CD4-positive, alpha-beta memory T cell (primary cell): Measurements from ENCODE around the gene TBL2. TPM values are rescaled to one million over a fixed set of nuclear protein-coding genes. Genes with fewer than 3 reads are reported as not detected.
"Not testable (repeated sequence)": the region's sequence is repeated elsewhere in the genome, so short reads cannot be mapped to it uniquely, and the experiment has no call there.

Experiments used
- CTCF ChIA-PET: fragments of 350-600 bp; sonication (Branson Sonifier 250); formaldehyde crosslinking; loops from one replicate; lab custom pipeline; 2021; ENCODE audit warnings: inconsistent platforms; ENCODE audit not compliant: partially characterized antibody; lab: Charles Lee
- POLR2A ChIA-PET: fragments of 350-600 bp; sonication (Branson Sonifier 250); formaldehyde crosslinking; loops from one replicate; lab custom pipeline; 2021; ENCODE audit not compliant: partially characterized antibody; lab: Charles Lee
- DNase-seq, 5 donors: peaks; one replicate each; pipeline versions ENCODE4 v3.0.0 to v3.0.0-alpha.2; 2020 to 2022; ENCODE audit warnings: mixed read lengths in 1 of 5
- H3K27ac ChIP-seq: one replicate; pipeline ENCODE4 v1.7.0; 2013; ENCODE audit warnings: low read depth, low read length
- H3K27me3 ChIP-seq: 2 replicates; pipeline ENCODE4 v1.7.0; 2013; ENCODE audit warnings: mild to moderate bottlenecking, low read length, moderate library complexity; ENCODE audit not compliant: insufficient read depth
- H3K36me3 ChIP-seq: 2 replicates; pipeline ENCODE4 v1.7.0; 2013; ENCODE audit warnings: mild to moderate bottlenecking, low read length, moderate library complexity; ENCODE audit not compliant: insufficient read depth
- H3K4me1 ChIP-seq: 2 replicates; pipeline ENCODE4 v1.7.0; 2013; ENCODE audit warnings: mild to moderate bottlenecking, low read length, moderate library complexity; ENCODE audit not compliant: insufficient read depth
- H3K4me3 ChIP-seq, 2 donors: one replicate each; pipeline ENCODE4 v1.7.0; 2013; ENCODE audit warnings: low read length in 2 of 2, mild to moderate bottlenecking in 1 of 2
- H3K9me3 ChIP-seq, 2 donors: one replicate each; pipeline ENCODE4 v1.7.0; 2013; ENCODE audit warnings: low read length in 2 of 2, control low read depth in 1 of 2; ENCODE audit not compliant: control insufficient read depth in 1 of 2
- H3K27ac Mint-ChIP-seq, 7 donors: one replicate each; pipeline ENCODE4 v1.8.0; 2020 to 2021; ENCODE audit warnings: mixed read lengths in 7 of 7, mild to moderate bottlenecking in 6 of 7, inconsistent platforms in 3 of 7, moderate library complexity in 3 of 7
- H3K27me3 Mint-ChIP-seq, 2 donors: one replicate each; pipeline ENCODE4 v1.8.0; 2020 to 2021; ENCODE audit warnings: mixed read lengths in 2 of 2
- H3K36me3 Mint-ChIP-seq, 2 donors: one replicate each; pipeline ENCODE4 v1.8.0; 2020 to 2021; ENCODE audit warnings: mixed read lengths in 2 of 2, inconsistent platforms in 1 of 2, mild to moderate bottlenecking in 1 of 2
- H3K4me1 Mint-ChIP-seq, 4 donors: one replicate each; pipeline ENCODE4 v1.8.0; 2020 to 2021; ENCODE audit warnings: mixed read lengths in 4 of 4, mild to moderate bottlenecking in 1 of 4
- H3K4me3 Mint-ChIP-seq, 8 donors: one replicate each; pipeline ENCODE4 v1.8.0; 2020 to 2021; ENCODE audit warnings: mixed read lengths in 8 of 8, mild to moderate bottlenecking in 7 of 8, moderate library complexity in 6 of 8, inconsistent platforms in 3 of 8
- H3K9me3 Mint-ChIP-seq, 8 donors: one replicate each; pipeline ENCODE4 v1.8.0; 2020 to 2021; ENCODE audit warnings: mixed read lengths in 8 of 8, mild to moderate bottlenecking in 5 of 8, inconsistent platforms in 3 of 8, moderate library complexity in 1 of 8
- intact Hi-C: fragments of 100-400 bp; cut with micrococcal nuclease; formaldehyde crosslinking; loops from one replicate; pipeline ENCODE4 v1.15.1; 2023
- polyA plus RNA-seq, 2 donors: library from polyadenylated mRNA; unstranded; fragments of 300-500 nt; fragmentation: Illumina TruSeq; gene quantifications; one replicate each; pipeline ENCODE4 v1.2.3, GENCODE V29; 2021
- total RNA-seq, 2 experiments: library from RNA; stranded (reverse); gene quantifications; one replicate each; pipeline ENCODE4 v1.2.3, GENCODE V29; 2021

Gene TBL2
- total and polyA plus RNA-seq, 4 experiments from 2014 or later: 15.6 to 47.5 (median 32.9) TPM

DNA sequence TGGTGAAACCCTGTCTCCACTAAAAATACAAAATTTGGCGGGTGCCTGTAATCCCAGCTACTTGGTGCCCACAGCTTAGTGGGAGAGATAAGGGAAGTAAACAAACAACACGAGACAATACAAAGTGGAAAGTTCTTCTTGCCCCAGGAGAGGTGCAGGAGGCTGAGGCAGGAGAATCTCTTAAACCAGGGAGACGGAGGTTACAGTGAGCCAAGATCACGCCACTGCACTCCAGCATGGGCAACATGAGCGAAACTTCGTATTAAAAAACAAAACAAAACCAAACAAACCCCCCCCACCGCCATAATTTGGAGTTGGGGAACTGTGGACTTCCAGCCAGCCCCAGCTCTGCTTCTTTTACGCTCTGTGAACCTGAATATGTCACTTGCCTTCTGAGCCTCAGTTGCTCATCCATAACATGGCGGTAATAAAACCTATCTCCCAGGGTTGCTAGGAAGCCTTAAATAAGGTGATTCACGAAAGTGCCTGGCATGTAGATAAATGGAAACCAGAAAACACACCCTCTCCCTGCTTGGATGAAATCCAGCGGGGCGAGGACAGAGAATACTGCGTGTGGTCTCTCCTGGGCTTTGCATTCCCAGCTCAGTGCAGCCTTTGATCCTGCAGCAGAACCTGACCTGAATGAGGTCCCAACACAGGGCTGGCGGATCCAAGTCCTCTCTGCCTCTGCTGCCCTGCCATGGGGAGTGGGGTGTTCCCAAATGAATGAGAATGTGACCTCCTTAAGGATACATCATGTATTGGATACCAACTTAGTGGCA, 35.8 kb upstream of the TBL2 start:
- H3K27ac Mint-ChIP-seq: no peak overlapping the region
- H3K27me3 ChIP-seq: no peaks in the 10 kb centered on the region
- no peaks in the 10 kb centered on the region for H3K9me3 ChIP-seq
- no peak overlapping the region for H3K4me3 ChIP-seq
- peaks cover 14 to 18% of the 10 kb centered on the region in 2 donors for H3K27me3 Mint-ChIP-seq
- peaks cover 0 to 1% (median 0%) of the 10 kb centered on the region in 4 donors for H3K4me1 Mint-ChIP-seq
- no peaks in the 10 kb centered on the region for H3K36me3 Mint-ChIP-seq
- POLR2A ChIA-PET: no interaction called here
- no peaks in the 10 kb centered on the region for H3K9me3 Mint-ChIP-seq
- H3K27ac ChIP-seq: no peak overlapping the region
- no peak overlapping the region for H3K4me3 Mint-ChIP-seq
- CTCF ChIA-PET: interaction anchor here (1.0 to 1.2 kb wide), 3 partner anchors 12 to 150 kb away, joined by 3 read pairs; partner anchors contain the start of gene ABHD11
- no peaks in the 10 kb centered on the region for H3K36me3 ChIP-seq
- DNase-seq: no peak
- H3K4me1 ChIP-seq: no peaks in the 10 kb centered on the region
- intact Hi-C loops: no loop called here

DNA sequence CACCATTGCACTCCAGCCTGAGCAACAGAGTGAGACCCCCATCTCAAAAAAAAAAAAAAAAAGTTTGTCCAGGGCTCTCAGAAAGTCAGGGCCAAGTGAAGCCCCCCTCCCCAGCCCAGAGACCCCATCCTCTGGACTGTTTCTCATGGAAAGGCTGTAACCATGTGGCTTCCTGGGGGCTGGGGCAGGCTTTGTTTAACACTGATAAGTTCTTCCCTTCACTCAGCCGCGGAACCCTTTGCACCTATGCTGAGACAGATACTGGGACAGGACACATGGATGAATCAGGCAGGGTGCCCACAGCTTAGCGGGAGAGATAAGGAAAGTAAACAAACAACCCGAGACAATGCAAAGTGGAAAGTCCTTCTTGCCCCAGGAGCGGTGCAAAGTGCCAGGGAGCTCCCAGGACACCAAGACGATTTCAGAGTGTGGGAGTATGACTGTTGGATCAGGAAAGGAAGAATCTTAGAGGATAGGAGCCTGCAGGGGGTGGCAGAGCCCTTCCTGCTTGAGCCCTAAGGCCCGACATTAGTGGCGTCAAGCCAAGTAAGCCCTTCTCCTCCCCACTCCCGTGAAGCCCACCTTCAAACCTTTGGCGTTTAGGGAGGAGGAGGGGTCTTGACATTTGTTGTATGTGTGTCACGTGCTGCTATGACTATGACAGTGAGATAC, 34.4 kb upstream of the TBL2 start:
- no peaks in the 10 kb centered on the region for H3K4me1 ChIP-seq
- CTCF ChIA-PET: interaction anchor here (0.6 to 1.2 kb wide), 4 partner anchors 8 to 126 kb away, joined by 3 read pairs; partner anchors contain the start of gene ABHD11
- DNase-seq: no peak
- Mint-ChIP-seq H3K27ac (no peak overlapping the region), H3K4me1 (peaks cover 0 to 1% (median 0%) of the 10 kb centered on the region in 4 donors), H3K36me3 (no peaks in the 10 kb centered on the region), H3K9me3 (no peaks in the 10 kb centered on the region), H3K4me3 (no peak overlapping the region), H3K27me3 (peaks cover 14 to 19% of the 10 kb centered on the region in 2 donors)
- no peaks in the 10 kb centered on the region for H3K9me3 ChIP-seq
- intact Hi-C loops: no loop called here
- POLR2A ChIA-PET: no interaction called here
- no peaks in the 10 kb centered on the region for H3K27me3 ChIP-seq
- H3K36me3 ChIP-seq: no peaks in the 10 kb centered on the region
- no peak overlapping the region for H3K4me3 ChIP-seq
- no peak overlapping the region for H3K27ac ChIP-seq

DNA sequence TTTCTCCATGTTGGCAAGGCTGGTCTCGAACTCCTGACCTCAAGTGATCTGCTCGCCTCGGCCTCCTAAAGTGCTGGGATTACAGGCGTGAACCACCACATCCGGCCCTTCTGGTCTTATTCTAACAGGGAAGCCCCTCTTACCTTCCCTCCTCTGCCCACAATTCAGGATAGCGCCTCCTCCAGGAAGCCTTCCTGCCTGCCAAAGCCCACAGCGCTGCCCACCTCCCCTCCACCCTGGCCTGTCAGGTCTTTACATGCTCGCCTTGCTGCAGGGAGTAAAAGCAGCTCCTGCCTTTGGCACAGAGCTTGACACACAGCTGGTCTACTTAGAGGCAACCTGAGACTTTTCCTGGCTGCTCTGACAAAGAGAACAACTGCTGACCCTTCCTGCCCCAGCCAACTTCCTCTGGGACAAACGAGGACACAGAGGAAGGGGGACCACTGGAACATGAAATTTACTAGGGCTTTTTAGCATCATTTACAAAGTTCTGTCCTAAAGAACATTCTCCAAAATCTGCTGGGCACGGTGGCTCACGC, 32.7 kb upstream of the TBL2 start:
- H3K4me1 Mint-ChIP-seq: peaks cover 0 to 1% (median 0%) of the 10 kb centered on the region in 4 donors
- no peak for DNase-seq
- H3K9me3 Mint-ChIP-seq: no peaks in the 10 kb centered on the region
- intact Hi-C loops: no loop called here
- ChIA-PET CTCF (interaction anchor here (0.6 to 7.5 kb wide), 2 partner anchors 45 to 113 kb away, joined by 3 to 111 read pairs; no protein-coding TSS in a partner anchor), POLR2A (no interaction called here)
- no peaks in the 10 kb centered on the region for H3K36me3 Mint-ChIP-seq
- no peak overlapping the region for H3K4me3 Mint-ChIP-seq
- no peak overlapping the region for H3K27ac ChIP-seq
- peaks cover 14 to 23% of the 10 kb centered on the region in 2 donors for H3K27me3 Mint-ChIP-seq
- H3K36me3 ChIP-seq: no peaks in the 10 kb centered on the region
- no peaks in the 10 kb centered on the region for H3K27me3 ChIP-seq
- H3K27ac Mint-ChIP-seq: no peak overlapping the region
- no peak overlapping the region for H3K4me3 ChIP-seq
- H3K9me3 ChIP-seq: no peaks in the 10 kb centered on the region
- H3K4me1 ChIP-seq: peaks cover 6% of the 10 kb centered on the region

DNA sequence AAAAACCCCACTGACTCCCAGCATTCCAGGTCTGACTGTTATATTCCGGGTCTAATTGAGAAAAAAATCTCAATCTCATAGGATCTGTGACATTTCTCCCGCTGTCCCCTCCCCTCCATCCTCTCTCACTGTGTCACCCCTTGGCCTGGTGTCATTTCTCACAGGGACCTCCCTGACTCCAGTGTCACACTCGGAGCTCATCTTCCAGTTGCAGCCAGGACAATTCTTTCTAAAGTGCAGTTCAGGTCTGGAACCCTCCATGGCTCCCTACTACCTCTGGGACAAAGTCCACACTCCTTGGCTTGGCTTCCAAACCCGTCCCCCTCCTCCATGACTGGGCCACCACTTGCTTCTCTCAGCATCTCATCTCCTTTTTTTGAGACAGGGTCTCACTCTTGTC, 31.7 kb upstream of the TBL2 start:
- no peak overlapping the region for H3K27ac Mint-ChIP-seq
- no peak overlapping the region for H3K27ac ChIP-seq
- H3K9me3 Mint-ChIP-seq: no peaks in the 10 kb centered on the region
- H3K4me1 Mint-ChIP-seq: peaks cover 0 to 1% (median 0%) of the 10 kb centered on the region in 4 donors
- no peak for DNase-seq
- no peaks in the 10 kb centered on the region for H3K36me3 Mint-ChIP-seq
- ChIA-PET CTCF (interaction anchor here (0.9 to 9.7 kb wide), 4 partner anchors 60 to 126 kb away, joined by 4 to 142 read pairs (median 58); partner anchors contain the start of gene ABHD11), POLR2A (no interaction called here)
- H3K27me3 ChIP-seq: no peaks in the 10 kb centered on the region
- no peaks in the 10 kb centered on the region for H3K9me3 ChIP-seq
- intact Hi-C loops: no loop called here
- H3K4me3 Mint-ChIP-seq: no peak overlapping the region
- peaks cover 6% of the 10 kb centered on the region for H3K4me1 ChIP-seq
- no peaks in the 10 kb centered on the region for H3K36me3 ChIP-seq
- no peak overlapping the region for H3K4me3 ChIP-seq
- H3K27me3 Mint-ChIP-seq: peaks cover 11 to 21% of the 10 kb centered on the region in 2 donors

DNA sequence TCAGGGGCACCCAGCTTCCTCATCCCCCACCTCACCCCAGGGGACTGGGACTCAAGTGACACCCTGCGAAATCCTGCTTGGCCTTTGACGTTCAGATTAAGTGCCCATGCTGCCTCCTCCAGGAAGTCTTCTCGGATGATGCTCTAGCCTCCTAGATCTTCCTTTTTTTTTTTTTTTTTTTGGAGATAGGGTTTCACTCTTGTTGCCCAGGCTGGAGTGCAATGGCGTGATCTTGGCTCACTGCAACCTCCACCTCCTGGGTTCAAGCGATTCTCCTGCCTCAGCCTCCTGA, 29.3 kb upstream of the TBL2 start:
- not testable (repeated sequence) for DNase-seq, H3K36me3 ChIP-seq, H3K4me1 ChIP-seq, H3K27ac Mint-ChIP-seq, H3K27ac ChIP-seq, H3K4me3 Mint-ChIP-seq, H3K27me3 ChIP-seq, H3K36me3 Mint-ChIP-seq, H3K9me3 ChIP-seq, H3K4me1 Mint-ChIP-seq, H3K4me3 ChIP-seq, H3K9me3 Mint-ChIP-seq
- intact Hi-C loops: loop anchor here (1.0 to 2.0 kb wide), 2 partner anchors 60 to 127 kb away; partner anchors contain the start of gene VPS37D
- H3K27me3 Mint-ChIP-seq: peaks cover under 1 to 14% of the 10 kb centered on the region in 2 donors
- ChIA-PET CTCF (interaction anchor here (0.7 to 9.7 kb wide), 27 partner anchors 9 to 249 kb away, joined by 3 to 142 read pairs (median 7); partner anchors contain the start of gene ABHD11), POLR2A (interaction anchor here (1.1 to 2.0 kb wide), 3 partner anchors 29 to 127 kb away, joined by 3 to 9 read pairs (median 9); partner anchors contain the start of gene TBL2)

DNA sequence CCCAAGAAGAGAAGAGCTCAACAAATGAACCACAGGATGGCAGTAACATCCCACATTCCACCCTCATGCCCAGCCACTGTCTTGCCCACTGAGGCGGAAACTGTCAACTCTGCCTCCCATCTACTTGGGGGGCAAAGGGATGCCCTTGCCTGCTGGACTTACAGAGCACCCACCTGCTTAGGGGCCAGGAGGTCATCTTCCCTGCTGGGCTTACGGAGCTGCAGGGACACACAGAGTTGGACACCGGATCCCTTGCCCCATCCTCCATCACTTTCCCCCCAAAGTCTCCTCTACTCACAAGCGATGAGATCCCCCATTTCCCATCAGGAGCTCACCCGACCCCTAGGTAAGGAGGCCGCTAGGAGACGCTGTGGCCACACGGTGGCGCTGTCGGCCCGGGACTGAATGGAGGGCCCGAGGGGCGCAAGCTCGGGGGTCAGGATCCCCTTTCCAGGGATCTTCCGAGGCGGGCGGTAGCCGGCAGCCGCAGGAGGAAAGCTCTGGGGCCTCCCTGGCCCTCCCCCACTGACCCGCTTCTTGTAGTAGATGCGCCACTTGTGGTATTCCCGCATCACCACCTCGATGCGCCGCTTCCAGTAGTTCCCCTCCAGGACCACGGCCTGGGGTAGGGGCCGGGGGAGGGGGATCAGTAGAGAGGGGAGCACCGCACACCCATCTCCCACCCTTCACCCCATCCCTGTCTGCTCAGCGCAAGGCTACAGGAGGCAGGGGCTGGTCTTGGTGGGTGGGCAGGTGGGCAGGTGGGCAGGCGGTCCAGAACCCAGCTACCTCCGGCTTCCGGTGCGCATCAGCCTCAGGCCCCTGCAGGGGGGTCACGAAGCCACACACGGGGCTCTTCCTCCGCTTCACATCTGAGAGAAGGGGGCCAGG, 28.7 kb upstream of the TBL2 start:
- no peaks in the 10 kb centered on the region for H3K27me3 ChIP-seq
- peaks cover 0 to 14% of the 10 kb centered on the region in 2 donors for H3K27me3 Mint-ChIP-seq
- H3K9me3 Mint-ChIP-seq: no peaks in the 10 kb centered on the region
- H3K27ac Mint-ChIP-seq: peak overlapping the region in 1 of 7 donors; percentile 19
- intact Hi-C loops: loop anchor here (1.0 to 2.0 kb wide), 2 partner anchors 60 to 128 kb away; partner anchors contain the start of gene VPS37D
- no peaks in the 10 kb centered on the region for H3K4me1 Mint-ChIP-seq
- ChIA-PET POLR2A (interaction anchor here (1.0 to 2.0 kb wide), 4 partner anchors 29 to 132 kb away, joined by 3 to 9 read pairs (median 7); partner anchors contain the start of genes ABHD11 and TBL2), CTCF (interaction anchor here (0.6 to 9.7 kb wide), 32 partner anchors 8 to 250 kb away, joined by 3 to 142 read pairs (median 6); partner anchors contain the start of genes ABHD11 and MLXIPL)
- H3K36me3 Mint-ChIP-seq: no peaks in the 10 kb centered on the region
- H3K4me1 ChIP-seq: peaks cover 6% of the 10 kb centered on the region
- no peaks in the 10 kb centered on the region for H3K9me3 ChIP-seq
- no peak overlapping the region for H3K4me3 Mint-ChIP-seq
- DNase-seq: peak; percentile 56 to 62 (median 59)
- H3K36me3 ChIP-seq: no peaks in the 10 kb centered on the region
- H3K27ac ChIP-seq: no peak overlapping the region
- H3K4me3 ChIP-seq: no peak overlapping the region
